ENCODE measurements around the gene COX7A2L. TPM values are rescaled to one million over a fixed set of nuclear protein-coding genes. Genes with fewer than 3 reads are reported as not detected.
"Not testable (repeated sequence)": the region's sequence is repeated elsewhere in the genome, so short reads cannot be mapped to it uniquely, and the experiment has no call there.

The COX7A2L gene
- total RNA-seq, 1 donor from 2014 or later = 126 TPM

DNA sequence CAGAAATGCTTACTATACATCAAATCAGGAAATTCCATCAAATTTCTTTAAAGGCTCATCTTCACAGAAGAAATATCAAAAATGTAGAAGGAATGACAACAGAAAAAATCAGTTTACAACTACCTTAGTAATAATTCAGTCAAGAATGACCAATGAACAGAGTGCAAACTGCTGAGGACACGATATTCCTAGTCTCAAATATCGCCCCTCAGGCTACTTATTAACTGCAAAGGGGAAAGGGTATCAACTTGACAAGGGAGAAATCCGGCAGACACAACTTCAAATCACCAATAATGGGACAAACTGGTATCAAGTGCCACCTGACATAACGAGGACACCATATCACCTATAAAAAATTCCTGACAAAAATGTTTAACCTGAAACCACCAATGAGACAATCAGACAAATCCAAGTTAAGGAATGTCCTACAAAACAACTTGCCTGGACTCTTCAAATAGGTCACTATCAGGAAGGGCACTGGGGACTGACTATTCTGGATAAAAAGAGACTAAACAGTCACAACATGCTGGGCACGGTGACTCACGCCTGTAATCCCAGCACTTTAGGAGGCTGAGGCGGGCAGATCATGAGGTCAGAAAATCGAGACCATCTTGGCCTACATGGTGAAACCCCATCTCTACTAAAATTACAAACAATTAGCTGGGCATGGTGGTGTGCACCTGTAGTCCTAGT, 12.8 kb downstream of the COX7A2L start:
- Mint-ChIP-seq H3K4me1 (ENCODE audit: low read depth, unreplicated experiment) (peaks cover 10% of the 10 kb centered on the region), H3K9me3 (ENCODE audit: unreplicated experiment) (no peaks in the 10 kb centered on the region), H3K36me3 (ENCODE audit: low read depth, unreplicated experiment) (peaks cover 22% of the 10 kb centered on the region), H3K27ac (ENCODE audit: unreplicated experiment) (peak overlapping the region; percentile 58), H3K27me3 (ENCODE audit: low read depth, unreplicated experiment) (no peaks in the 10 kb centered on the region), H3K4me3 (ENCODE audit: unreplicated experiment) (no peak overlapping the region)
- H3K4me3 ChIP-seq (ENCODE audit: insufficient read depth, low read depth, low read length) = no peak overlapping the region
- peaks cover 6% of the 10 kb centered on the region for H3K4me1 ChIP-seq (ENCODE audit: insufficient read depth, low read length)
- H3K4me2 ChIP-seq (ENCODE audit: low read length) = no peak overlapping the region
- peaks cover 68% of the 10 kb centered on the region for H4K20me1 ChIP-seq (ENCODE audit: insufficient read depth, low read length)
- DNase-seq (ENCODE audit: low read depth) (no peak), FAIRE-seq (no peak)
- H3K27ac ChIP-seq (ENCODE audit: low read depth, low read length) = no peak overlapping the region
- H3K9ac ChIP-seq (ENCODE audit: low read length) = no peak overlapping the region
- H3K9me3 ChIP-seq (ENCODE audit: insufficient read depth, low read depth, low read length) = no peaks in the 10 kb centered on the region
- no peak overlapping the region for H2AFZ ChIP-seq (ENCODE audit: low read depth, low read length)
- H3K27me3 ChIP-seq (ENCODE audit: insufficient read depth, low read length) = no peaks in the 10 kb centered on the region
- peaks cover 84% of the 10 kb centered on the region for H3K79me2 ChIP-seq (ENCODE audit: insufficient read depth, low read length)
- peaks cover 17% of the 10 kb centered on the region for H3K36me3 ChIP-seq (ENCODE audit: insufficient read depth, low read length)
- TF ChIP-seq, protein P1, sequence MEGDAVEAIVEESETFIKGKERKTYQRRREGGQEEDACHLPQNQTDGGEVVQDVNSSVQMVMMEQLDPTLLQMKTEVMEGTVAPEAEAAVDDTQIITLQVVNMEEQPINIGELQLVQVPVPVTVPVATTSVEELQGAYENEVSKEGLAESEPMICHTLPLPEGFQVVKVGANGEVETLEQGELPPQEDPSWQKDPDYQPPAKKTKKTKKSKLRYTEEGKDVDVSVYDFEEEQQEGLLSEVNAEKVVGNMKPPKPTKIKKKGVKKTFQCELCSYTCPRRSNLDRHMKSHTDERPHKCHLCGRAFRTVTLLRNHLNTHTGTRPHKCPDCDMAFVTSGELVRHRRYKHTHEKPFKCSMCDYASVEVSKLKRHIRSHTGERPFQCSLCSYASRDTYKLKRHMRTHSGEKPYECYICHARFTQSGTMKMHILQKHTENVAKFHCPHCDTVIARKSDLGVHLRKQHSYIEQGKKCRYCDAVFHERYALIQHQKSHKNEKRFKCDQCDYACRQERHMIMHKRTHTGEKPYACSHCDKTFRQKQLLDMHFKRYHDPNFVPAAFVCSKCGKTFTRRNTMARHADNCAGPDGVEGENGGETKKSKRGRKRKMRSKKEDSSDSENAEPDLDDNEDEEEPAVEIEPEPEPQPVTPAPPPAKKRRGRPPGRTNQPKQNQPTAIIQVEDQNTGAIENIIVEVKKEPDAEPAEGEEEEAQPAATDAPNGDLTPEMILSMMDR (IDR thresholded peaks at IDR 0.05; ENCODE audit: insufficient read depth, low read depth, low read length) = no peak
- TF ChIP-seq EZH2 (IDR thresholded peaks at IDR 0.05; ENCODE audit: insufficient read depth, low read length) = no peak

DNA sequence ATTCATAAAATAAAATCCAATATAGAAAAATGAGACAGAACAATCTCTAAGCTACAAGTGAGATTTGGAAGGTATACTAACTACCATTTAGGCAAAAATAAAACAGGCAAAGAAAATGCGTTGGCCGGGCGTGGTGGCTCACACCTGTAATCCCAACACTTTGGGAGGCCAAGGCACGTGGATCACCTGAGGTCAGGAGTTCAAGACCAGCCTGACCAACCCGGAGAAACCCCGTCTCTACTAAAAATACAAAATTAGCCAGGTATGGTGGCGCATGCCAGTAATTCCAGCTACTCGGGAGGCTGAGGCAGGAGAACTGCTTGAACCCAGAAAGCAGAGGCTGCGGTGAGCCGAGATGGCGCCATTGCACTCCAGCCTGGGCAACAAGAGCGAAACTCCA, 13.5 kb downstream of the COX7A2L start:
- not testable (repeated sequence) for H3K9me3 Mint-ChIP-seq (ENCODE audit: unreplicated experiment); H3K9ac ChIP-seq (ENCODE audit: low read length); H2AFZ ChIP-seq (ENCODE audit: low read depth, low read length); H3K27ac ChIP-seq (ENCODE audit: low read depth, low read length); H3K4me3 ChIP-seq (ENCODE audit: insufficient read depth, low read depth, low read length); H3K27ac Mint-ChIP-seq (ENCODE audit: unreplicated experiment); H3K4me2 ChIP-seq (ENCODE audit: low read length); H3K27me3 Mint-ChIP-seq (ENCODE audit: low read depth, unreplicated experiment); DNase-seq (ENCODE audit: low read depth); H3K9me3 ChIP-seq (ENCODE audit: insufficient read depth, low read depth, low read length); H3K4me3 Mint-ChIP-seq (ENCODE audit: unreplicated experiment); FAIRE-seq; H3K27me3 ChIP-seq (ENCODE audit: insufficient read depth, low read length)
- H3K4me1 ChIP-seq (ENCODE audit: insufficient read depth, low read length) = peaks cover 11% of the 10 kb centered on the region
- Mint-ChIP-seq H3K4me1 (ENCODE audit: low read depth, unreplicated experiment) (peaks cover 12% of the 10 kb centered on the region), H3K36me3 (ENCODE audit: low read depth, unreplicated experiment) (peaks cover 22% of the 10 kb centered on the region)
- peaks cover 68% of the 10 kb centered on the region for H4K20me1 ChIP-seq (ENCODE audit: insufficient read depth, low read length)
- peaks cover 84% of the 10 kb centered on the region for H3K79me2 ChIP-seq (ENCODE audit: insufficient read depth, low read length)
- H3K36me3 ChIP-seq (ENCODE audit: insufficient read depth, low read length) = peaks cover 17% of the 10 kb centered on the region

DNA sequence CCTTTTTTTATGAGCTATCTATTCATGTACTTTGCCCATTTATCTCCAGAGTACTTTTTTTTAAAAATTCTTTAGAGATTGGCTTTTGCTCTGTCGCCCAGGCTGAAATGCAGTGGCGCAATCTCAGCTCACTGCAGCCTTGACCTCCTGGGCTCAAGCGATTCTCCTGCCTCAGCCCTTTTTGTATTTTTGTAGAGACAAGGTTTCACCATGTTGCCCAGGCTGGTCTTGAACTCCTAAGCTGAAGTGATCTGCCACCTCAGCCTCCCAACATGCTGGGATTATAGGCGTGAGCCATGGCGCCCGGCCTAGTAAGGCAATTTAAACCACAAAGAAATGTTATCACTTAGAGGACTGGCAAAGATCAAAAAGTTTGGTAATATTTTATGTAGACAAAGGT, 14.2 kb downstream of the COX7A2L start:
- Histone ChIP-seq H3K36me3 (ENCODE audit: insufficient read depth, low read length) (peaks cover 17% of the 10 kb centered on the region), H4K20me1 (ENCODE audit: insufficient read depth, low read length) (peaks cover 63% of the 10 kb centered on the region), H3K79me2 (ENCODE audit: insufficient read depth, low read length) (peaks cover 84% of the 10 kb centered on the region), H3K4me1 (ENCODE audit: insufficient read depth, low read length) (peaks cover 18% of the 10 kb centered on the region)
- Mint-ChIP-seq H3K36me3 (ENCODE audit: low read depth, unreplicated experiment) (peaks cover 28% of the 10 kb centered on the region), H3K4me1 (ENCODE audit: low read depth, unreplicated experiment) (peaks cover 17% of the 10 kb centered on the region)
- not testable (repeated sequence) for H3K27ac ChIP-seq (ENCODE audit: low read depth, low read length); H3K4me2 ChIP-seq (ENCODE audit: low read length); H3K27me3 ChIP-seq (ENCODE audit: insufficient read depth, low read length); DNase-seq (ENCODE audit: low read depth); H3K27me3 Mint-ChIP-seq (ENCODE audit: low read depth, unreplicated experiment); H3K4me3 Mint-ChIP-seq (ENCODE audit: unreplicated experiment); H3K27ac Mint-ChIP-seq (ENCODE audit: unreplicated experiment); H2AFZ ChIP-seq (ENCODE audit: low read depth, low read length); H3K9me3 ChIP-seq (ENCODE audit: insufficient read depth, low read depth, low read length); FAIRE-seq; H3K4me3 ChIP-seq (ENCODE audit: insufficient read depth, low read depth, low read length); H3K9ac ChIP-seq (ENCODE audit: low read length); H3K9me3 Mint-ChIP-seq (ENCODE audit: unreplicated experiment)
